NCI-H1105 treated with DMSO at 0.1 percent for 48 hours (cell line): ENCODE results near the gene MRPL3.
"Not testable (repeated sequence)": the region's sequence is repeated elsewhere in the genome, so short reads cannot be mapped to it uniquely, and the experiment has no call there.

ENCODE experiments used
- DNase-seq: peaks from one replicate; lab custom pipeline; 2025; lab: John Stamatoyannopoulos, UW

MRPL3 gene

DNA sequence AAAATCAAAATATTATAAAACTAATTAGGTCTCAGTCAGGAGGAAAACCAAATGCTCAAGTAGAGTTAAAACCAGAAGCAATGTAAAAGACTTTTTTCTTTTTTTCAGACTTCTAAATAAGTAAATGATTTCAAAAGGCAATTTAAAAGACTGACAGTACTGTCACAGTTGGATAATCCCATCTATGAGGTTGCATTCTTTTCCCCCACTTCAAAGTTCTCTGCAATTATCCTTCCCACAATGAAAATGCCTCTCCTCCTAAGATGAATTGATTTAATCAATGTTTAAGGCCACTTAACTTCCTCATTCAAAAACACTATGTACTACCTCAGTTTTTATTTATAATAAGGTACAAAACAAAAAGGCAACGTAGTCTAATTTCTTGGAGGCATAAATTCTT is 8.1 kb downstream of the MRPL3 start:
- DNase-seq: peak; percentile 29

DNA sequence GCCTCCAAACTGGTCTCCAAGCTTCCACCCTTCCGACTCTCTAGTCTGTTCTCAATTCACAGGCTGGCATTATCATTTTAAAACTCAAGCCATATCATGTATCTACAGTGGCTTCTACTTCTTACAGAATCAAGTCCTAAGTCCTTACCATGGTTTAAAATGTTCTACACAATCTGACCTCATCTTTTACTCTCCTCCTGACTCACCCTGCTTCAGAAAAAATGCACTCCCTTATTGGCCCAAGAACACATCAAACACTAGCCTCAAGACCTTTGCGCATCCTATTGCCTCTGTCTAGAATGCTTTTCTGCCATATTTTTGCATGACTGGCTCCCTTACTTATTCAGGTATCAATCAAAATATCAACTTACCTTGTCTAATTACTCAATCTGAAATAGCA is 11.0 kb downstream of the MRPL3 start:
- DNase-seq: no peak

DNA sequence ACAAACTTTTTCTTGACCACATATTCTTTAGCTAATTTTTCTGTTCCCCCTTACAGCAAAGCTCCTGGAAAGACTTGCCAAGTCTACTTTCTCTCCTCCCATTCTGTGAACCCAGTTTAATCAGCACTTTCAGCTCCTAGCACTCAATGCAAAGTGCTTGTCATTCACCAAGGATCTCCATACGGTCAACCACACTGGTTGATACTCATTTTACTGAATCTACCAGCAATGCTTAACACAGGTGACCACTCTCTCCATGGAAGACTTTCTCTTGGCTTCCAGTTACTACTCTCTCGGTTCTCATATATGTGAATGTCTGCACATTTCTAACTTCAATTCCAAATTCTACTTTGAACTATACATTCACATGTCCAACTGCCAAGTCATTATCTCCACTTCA is 11.7 kb downstream of the MRPL3 start:
- no peak for DNase-seq

DNA sequence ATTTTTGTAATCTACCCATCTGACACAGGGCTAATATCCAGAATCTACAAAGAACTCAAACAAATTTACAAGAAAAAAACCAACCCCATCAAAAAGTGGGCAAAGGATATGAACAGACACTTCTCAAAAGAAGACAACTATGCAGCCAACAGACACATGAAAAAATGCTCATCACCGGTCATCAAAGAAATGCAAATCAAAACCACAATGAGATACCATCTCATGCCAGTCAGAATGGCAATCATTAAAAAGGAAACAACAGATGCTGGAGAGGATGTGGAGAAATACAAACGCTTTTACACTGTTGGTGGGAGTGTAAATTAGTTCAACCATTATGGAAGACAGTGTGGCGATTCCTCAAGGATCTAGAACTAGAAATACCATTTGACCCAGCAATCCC is 16.2 kb downstream of the MRPL3 start:
- not testable (repeated sequence) for DNase-seq

DNA sequence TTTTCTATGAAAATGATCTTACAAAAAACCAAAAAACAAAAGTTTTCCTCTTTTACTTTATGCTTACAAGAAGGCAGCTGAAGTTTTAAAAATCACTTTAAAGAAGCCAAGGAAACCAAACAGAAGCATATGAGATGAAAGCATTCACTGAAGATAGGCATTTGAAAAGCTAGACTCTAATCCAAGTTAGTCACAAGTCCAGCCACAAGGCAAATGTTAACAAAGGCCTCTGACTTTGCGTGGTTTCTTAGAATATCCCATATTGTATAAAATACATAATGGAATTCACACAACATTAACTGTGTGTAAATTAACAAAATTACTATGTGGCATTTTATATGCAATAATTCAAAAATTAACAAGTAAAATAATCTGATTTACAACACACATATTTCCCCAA is 17.7 kb downstream of the MRPL3 start:
- no peak for DNase-seq

DNA sequence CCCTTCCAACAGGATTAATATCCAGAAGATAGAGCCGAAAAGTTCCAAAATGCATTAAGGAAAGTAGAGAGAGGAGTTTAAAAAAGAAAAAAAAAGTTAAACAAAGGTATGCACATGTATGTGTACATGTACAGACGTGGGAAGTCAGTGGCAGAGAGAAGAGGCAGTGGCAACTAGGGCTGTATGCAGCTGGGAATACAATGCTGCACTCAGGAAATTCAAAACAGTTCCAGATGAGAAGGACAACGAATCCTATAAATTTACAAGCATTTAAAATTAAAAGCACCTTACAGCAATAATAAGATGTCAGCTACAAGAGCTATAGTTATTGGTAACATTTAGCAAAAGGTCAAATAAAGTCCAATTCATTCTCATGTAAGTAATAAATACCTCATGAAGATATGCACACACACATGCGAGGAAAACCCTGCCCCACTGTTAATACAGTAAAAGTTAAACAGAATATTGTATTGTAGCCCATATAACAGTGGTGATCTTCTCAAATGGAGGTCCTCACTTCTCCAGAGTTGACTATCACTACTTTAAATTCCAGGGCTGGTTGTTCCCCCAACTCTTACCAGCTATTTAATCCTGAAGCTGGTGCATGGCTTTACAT is 18.2 kb downstream of the MRPL3 start:
- no peak for DNase-seq

DNA sequence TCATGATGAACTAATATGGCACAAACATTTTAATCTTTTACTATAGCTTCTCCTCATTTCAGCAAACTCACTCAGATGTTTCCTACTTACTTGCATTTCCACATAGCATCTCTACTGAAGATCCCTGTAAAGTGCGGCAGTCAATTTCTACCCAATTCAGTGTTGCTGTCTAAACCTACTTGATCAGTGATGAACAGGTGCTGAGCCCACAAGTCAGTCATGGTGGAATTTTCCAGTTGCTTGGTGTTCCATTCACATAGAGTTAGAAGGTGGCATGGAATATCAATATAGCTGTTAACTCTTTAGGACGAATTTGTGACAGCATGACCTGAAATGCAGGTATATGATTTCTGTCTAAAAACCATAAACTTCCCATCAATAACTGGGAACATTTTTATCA is 22.7 kb downstream of the MRPL3 start:
- no peak for DNase-seq

- no peak for DNase-seq
Measured at GRCh38 chr3:131477813-131478212, 25.0 kb downstream of the MRPL3 start.

- DNase-seq: no peak
Measured at GRCh38 chr3:131474115-131474514, 28.7 kb downstream of the MRPL3 start.

GRCh38 chr3:131470377-131470776 is 32.4 kb downstream of the MRPL3 start:
- no peak for DNase-seq

DNA sequence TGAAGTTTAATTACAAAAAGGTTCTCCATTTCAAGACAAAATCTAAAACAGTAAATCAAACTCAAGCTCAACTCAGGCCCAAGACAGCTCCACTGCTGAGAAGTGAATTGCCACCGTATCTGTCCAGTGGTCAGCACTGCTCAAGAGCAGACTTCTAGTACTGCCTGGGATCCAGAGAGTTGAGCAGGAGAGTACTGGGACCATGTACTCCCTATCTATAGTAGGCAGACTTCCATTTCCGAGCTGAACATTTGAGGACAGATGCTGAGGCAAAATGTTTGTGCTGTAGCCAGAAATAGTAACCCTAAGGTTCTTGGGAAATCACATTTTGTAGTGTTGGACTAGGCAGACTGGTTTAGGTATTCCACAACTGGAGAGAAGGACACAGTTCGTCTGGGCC is 44.1 kb downstream of the MRPL3 start:
- no peak for DNase-seq

GRCh38 chr3:131457220-131457619 is 45.6 kb downstream of the MRPL3 start:
- no peak for DNase-seq

DNA sequence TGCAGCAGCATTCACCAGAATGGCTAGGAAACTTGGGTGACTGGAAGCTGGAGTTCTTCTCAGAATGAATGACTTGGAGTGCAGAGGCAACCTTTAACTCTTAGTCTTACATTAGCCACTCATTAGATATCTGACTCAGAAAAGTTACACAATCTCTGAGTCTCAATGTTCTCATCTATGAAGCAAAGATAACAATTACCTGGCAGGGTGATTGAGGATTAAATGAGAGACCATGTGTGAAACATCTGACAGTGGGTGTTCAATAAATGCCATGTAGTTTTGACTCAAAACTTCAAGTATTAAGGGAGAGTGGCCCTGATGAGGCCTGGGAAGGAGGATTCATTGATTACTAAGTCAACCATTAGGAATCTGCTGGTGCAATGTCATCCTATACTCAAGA is 48.3 kb downstream of the MRPL3 start:
- no peak for DNase-seq

DNA sequence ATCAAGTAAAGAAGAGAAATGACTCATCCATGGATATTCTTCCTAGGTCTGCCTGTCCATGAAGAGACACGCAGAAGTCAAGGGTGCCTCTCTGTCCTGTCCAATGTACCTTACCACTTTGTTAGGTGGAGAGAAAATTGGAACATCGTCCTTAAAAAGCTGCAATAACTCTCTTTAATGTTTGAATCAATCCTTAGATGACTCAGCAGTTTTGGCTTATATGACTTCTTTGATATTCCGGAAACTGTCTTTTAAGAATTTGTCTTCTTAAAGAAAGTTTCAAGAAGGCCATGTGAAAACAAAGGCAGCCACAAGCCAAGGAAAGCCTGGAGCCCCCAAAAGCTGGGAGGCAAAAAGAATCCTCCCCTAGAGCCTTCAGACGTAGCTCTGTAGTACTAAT is 49.2 kb downstream of the MRPL3 start:
- DNase-seq: no peak

- DNase-seq: no peak
Measured at GRCh38 chr3:131447349-131447748, 55.4 kb downstream of the MRPL3 start.

DNA sequence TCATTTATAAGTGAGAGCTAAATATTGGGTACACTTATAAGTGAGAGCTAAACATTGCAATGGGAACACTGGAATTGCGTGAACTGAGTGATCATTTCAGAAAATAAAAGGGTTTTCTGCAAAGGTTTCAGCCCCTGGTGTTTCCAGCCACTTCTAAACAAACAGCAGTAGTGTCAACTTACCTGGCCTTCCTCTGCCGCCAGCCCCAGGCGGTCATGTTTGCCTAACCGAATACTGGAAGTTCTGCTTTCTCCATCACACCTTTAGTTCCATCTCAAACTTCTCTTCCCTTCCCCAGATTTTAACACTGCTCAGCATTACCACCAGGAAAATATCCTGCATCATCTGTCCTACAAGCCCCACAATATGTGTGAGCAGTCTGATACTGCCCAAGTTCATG is 58.6 kb downstream of the MRPL3 start:
- no peak for DNase-seq

GRCh38 chr3:131439084-131439483 is 63.7 kb downstream of the MRPL3 start:
- no peak for DNase-seq

DNA sequence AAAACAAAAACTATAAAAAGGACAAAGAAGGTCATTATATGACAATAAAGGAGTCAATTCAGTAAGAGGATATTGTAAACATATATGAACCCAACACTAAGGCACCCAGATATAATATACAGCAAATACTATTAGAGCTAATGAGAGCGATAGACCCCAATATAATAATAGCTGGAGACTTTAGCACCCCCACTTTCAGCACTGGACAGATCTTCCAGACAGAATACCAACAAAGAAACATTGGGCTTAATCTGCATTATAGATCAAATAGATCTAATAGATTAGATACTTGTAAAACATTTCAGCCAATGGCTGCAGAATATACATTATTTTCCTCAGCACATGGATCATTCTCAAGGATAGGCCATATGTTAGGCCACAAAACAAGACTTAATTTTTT is 67.8 kb downstream of the MRPL3 start:
- DNase-seq: no peak

GRCh38 chr3:131432441-131432840 is 70.3 kb downstream of the MRPL3 start:
- DNase-seq: no peak

- DNase-seq: no peak
Measured at GRCh38 chr3:131431754-131432153, 71.0 kb downstream of the MRPL3 start.

DNA sequence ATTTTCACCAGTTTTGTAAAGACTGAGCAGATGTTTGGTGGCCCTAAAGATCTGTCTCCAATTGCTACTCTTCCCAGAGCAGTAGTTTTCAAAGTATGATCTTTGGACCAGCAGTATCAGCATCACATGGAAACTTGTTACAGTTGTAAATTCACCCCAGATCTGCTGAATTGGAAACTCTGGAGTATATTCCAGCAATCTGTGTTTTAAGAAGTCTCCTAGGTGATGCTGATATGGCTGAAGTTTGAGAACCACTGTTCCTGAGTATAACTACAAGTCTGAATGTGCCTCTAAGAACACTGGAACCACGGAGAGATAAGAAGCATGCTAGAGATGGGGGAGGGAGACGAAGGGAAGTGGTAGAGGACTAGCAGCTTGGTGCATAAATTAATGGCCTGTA is 75.5 kb downstream of the MRPL3 start:
- no peak for DNase-seq

DNA sequence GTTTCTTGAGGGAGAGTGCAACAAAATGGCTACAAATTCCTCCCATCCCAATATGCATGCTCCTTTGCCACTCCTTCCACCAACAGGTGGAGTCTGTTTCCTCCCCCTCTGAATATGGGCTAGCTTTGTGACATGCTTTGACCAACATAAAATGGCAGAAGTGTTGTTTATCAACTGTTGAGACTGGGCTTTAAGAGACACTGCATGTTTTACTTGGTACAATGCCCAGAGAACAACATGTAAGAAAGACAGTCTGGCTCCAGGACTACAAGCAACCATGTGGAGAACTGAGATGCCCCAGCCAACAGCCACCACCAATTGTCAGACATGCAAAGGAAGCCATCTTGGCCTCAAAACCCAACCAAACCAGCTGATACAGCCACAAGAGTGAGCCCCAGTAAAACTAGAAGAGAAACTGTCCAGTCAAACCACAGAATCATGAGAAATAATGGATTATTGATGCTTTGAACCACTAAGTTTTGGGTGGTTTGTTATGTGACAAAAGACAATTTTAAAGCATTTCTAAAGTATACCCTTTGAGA is 80.7 kb downstream of the MRPL3 start:
- DNase-seq: no peak

GRCh38 chr3:131421301-131421700 is 81.5 kb downstream of the MRPL3 start:
- DNase-seq: no peak

- no peak for DNase-seq
Measured at GRCh38 chr3:131417751-131418150, 85.0 kb downstream of the MRPL3 start.
